ENCODE results near the gene CDH16. TPM values are rescaled to one million over a fixed set of nuclear protein-coding genes. Genes with fewer than 3 reads are reported as not detected.

Gene CDH16
- total and polyA plus RNA-seq, 2 of the 13 experiments (the other 11 are each of a cell fraction or from before 2014, with no cell fraction given), result 2.7 to 3.9 TPM

- TF ChIP-seq ZNF260 (CRISPR knock-in tag; IDR thresholded peaks at IDR 0.05; ENCODE audit: borderline replicate concordance, low read depth) (no peak), DR1 (CRISPR knock-in tag; IDR thresholded peaks at IDR 0.05) (peak; percentile 93), RAD51 (IDR thresholded peaks at IDR 0.05; ENCODE audit: borderline replicate concordance) (no peak), E2F2 (CRISPR knock-in tag; IDR thresholded peaks at IDR 0.05; ENCODE audit: borderline replicate concordance) (peak; percentile 92), ZNF770 (CRISPR knock-in tag; IDR thresholded peaks at IDR 0.05) (peak; percentile 78), RFX1 (IDR thresholded peaks at IDR 0.05) (no peak), ZNF878 (CRISPR knock-in tag; IDR thresholded peaks at IDR 0.05) (no peak), CSRNP1 (CRISPR knock-in tag; IDR thresholded peaks at IDR 0.05) (0 out of 2 replicates have a peak, but pooled peaks have one; percentile 19), PAWR (CRISPR knock-in tag; IDR thresholded peaks at IDR 0.05; ENCODE audit: borderline replicate concordance) (no peak), PAF1 (CRISPR knock-in tag; IDR thresholded peaks at IDR 0.05) (no peak), TERF1 (CRISPR knock-in tag; IDR thresholded peaks at IDR 0.05) (no peak), JUN (CRISPR knock-in tag; IDR thresholded peaks at IDR 0.05) (peak; percentile 41; the same call in 1 of the 2 replicates), ZNF672 (CRISPR knock-in tag; IDR thresholded peaks at IDR 0.05) (0 out of 2 replicates have a peak, but pooled peaks have one; percentile 76), ZNF644 (CRISPR knock-in tag; IDR thresholded peaks at IDR 0.05; ENCODE audit: low read depth) (no peak), ZFP91 (CRISPR knock-in tag; IDR thresholded peaks at IDR 0.05; ENCODE audit: borderline replicate concordance) (peak; percentile 96), ZBTB44 (CRISPR knock-in tag; IDR thresholded peaks at IDR 0.05) (0 out of 2 replicates have a peak, but pooled peaks have one; percentile 57), ZNF616 (CRISPR knock-in tag; IDR thresholded peaks at IDR 0.05; ENCODE audit: low read depth) (peak; percentile 93; the same call in 1 of the 2 replicates), ZNF792 (CRISPR knock-in tag; IDR thresholded peaks at IDR 0.05) (peak; percentile 89; the same call in 1 of the 2 replicates)
Measured at GRCh38 chr16:66934138-66934838, 15.6 kb upstream of the CDH16 start, which contains the start of gene CIAO2B (continued).

Measured in HepG2 (cell line).